PC-3 (cell line): Measurements from ENCODE around the gene CCDC80. TPM values are rescaled to one million over a fixed set of nuclear protein-coding genes. Genes with fewer than 3 reads are reported as not detected.

Experiments
- ATAC-seq: fragments of 200-7000 bp; cut with Tn5 transposase; 2 replicates; pipeline ENCODE4 v1.9.1; 2020; ENCODE audit warnings: mild to moderate bottlenecking, moderate library complexity
- BruUV-seq: library from RNA; stranded (reverse); fragments of 400-500 nt; replicated peaks from 2 replicates; lab custom pipeline; 2021; lab: Mats Ljungman, UMichigan
- CTCF ChIA-PET: fragments of 300-600 bp; sonication (Branson Sonifier 250); formaldehyde crosslinking; loops from one replicate; lab custom pipeline; 2022; ENCODE audit warnings: antibody characterized with exemption; lab: Charles Lee
- POLR2A ChIA-PET: fragments of 300-600 bp; sonication (Branson Sonifier 250); formaldehyde crosslinking; loops from one replicate; lab custom pipeline; 2022; ENCODE audit warnings: antibody characterized with exemption; ENCODE audit not compliant: unreplicated experiment; lab: Charles Lee
- DNase-seq: peaks from one replicate; pipeline ENCODE4 v3.0.0-alpha.2; 2015
- H2AFZ ChIP-seq: fragments of 300-600 bp; sonication (generic); 2 replicates; pipeline ENCODE4 v1.6.0; 2016; ENCODE audit warnings: antibody characterized with exemption, low read length
- H3F3A ChIP-seq: fragments of 300-600 bp; sonication (generic); one replicate; pipeline ENCODE4 v1.6.0; 2017; ENCODE audit warnings: antibody characterized with exemption, low read length, control low read depth, mild to moderate bottlenecking; ENCODE audit not compliant: unreplicated experiment
- H3K27ac ChIP-seq: fragments of 300-600 bp; sonication (generic); 2 replicates; pipeline ENCODE4 v1.5.1; 2016; ENCODE audit warnings: mild to moderate bottlenecking, low read length
- H3K27me3 ChIP-seq: fragments of 300-600 bp; sonication (generic); 2 replicates; pipeline ENCODE4 v1.6.1; 2016; ENCODE audit warnings: low read length, mixed read lengths
- H3K36me3 ChIP-seq: fragments of 300-600 bp; sonication (generic); 2 replicates; pipeline ENCODE4 v1.6.1; 2016; ENCODE audit warnings: low read depth, mixed run types, low read length, mixed read lengths
- H3K4me1 ChIP-seq: fragments of 300-600 bp; sonication (generic); 2 replicates; pipeline ENCODE4 v1.5.1; 2016; ENCODE audit warnings: low read length; ENCODE audit not compliant: insufficient read depth
- H3K4me2 ChIP-seq: fragments of 300-600 bp; sonication (generic); 2 replicates; pipeline ENCODE4 v1.6.0; 2016; ENCODE audit warnings: low read length
- H3K4me3 ChIP-seq: fragments of 300-600 bp; sonication (generic); 2 replicates; pipeline ENCODE4 v1.5.1; 2016; ENCODE audit warnings: mild to moderate bottlenecking, low read length, mixed read lengths
- H3K79me2 ChIP-seq: fragments of 300-600 bp; sonication (generic); 2 replicates; pipeline ENCODE4 v1.6.1; 2017; ENCODE audit warnings: low read length, mixed read lengths
- H3K9ac ChIP-seq: fragments of 300-600 bp; sonication (generic); 2 replicates; pipeline ENCODE4 v1.6.0; 2016; ENCODE audit warnings: mild to moderate bottlenecking, low read length
- H3K9me2 ChIP-seq: fragments of 300-600 bp; sonication (generic); replicated peaks from 2 replicates; pipeline ENCODE4 v1.6.1; 2016; ENCODE audit warnings: mixed run types, low read length, mixed read lengths
- H3K9me3 ChIP-seq: fragments of 300-600 bp; sonication (generic); 2 replicates; pipeline ENCODE4 v1.6.1; 2016; ENCODE audit warnings: low read length, mixed read lengths
- H4K20me1 ChIP-seq: fragments of 300-600 bp; sonication (generic); 2 replicates; pipeline ENCODE4 v1.6.1; 2016; ENCODE audit warnings: low read length, mixed read lengths
- CTCF ChIP-seq: fragments of 300-600 bp; sonication (generic); conservative IDR thresholded peaks from 2 replicates; pipeline ENCODE4 v1.5.1; 2017; ENCODE audit warnings: antibody characterized with exemption, low read depth, mild to moderate bottlenecking, low read length
- EZH2 ChIP-seq: fragments of 300-600 bp; sonication (generic); IDR thresholded peaks from one replicate; pipeline ENCODE4 v1.6.1; 2017; ENCODE audit warnings: antibody characterized with exemption, mild to moderate bottlenecking, low read length; ENCODE audit not compliant: unreplicated experiment
- EZH2phosphoT487 ChIP-seq: fragments of 300-600 bp; sonication (generic); IDR thresholded peaks from 2 replicates; pipeline ENCODE4 v1.6.1; 2018; ENCODE audit warnings: mild to moderate bottlenecking, antibody characterized with exemption, low read length, borderline replicate concordance
- intact Hi-C: fragments of 100-400 bp; cut with micrococcal nuclease; formaldehyde crosslinking; loops from 2 replicates; pipeline ENCODE4 v1.9.0; 2023
- total RNA-seq: library from RNA; depleted of rRNA; stranded (reverse); fragments of >200 nt; gene quantifications from 2 replicates; pipeline ENCODE4 v1.2.3, GENCODE V29; 2014

Gene CCDC80
- total RNA-seq, 1 experiment from 2014 or later: 17.0 TPM

- H3K79me2 ChIP-seq: no peaks in the 10 kb centered on the region
- no peak overlapping the region for H3K27ac ChIP-seq
- no peak overlapping the region for H2AFZ ChIP-seq
- TF ChIP-seq CTCF: no peak
- TF ChIP-seq EZH2: no peak
- no peak for TF ChIP-seq EZH2phosphoT487
- no peaks in the 10 kb centered on the region for H3K36me3 ChIP-seq
- no peaks in the 10 kb centered on the region for H3K4me1 ChIP-seq
- H3F3A ChIP-seq: no peaks in the 10 kb centered on the region
- H4K20me1 ChIP-seq: no peaks in the 10 kb centered on the region
- no TSS peak for BruUV-seq
- no peak overlapping the region for H3K4me3 ChIP-seq
- intact Hi-C loops: no loop called here
- no peak overlapping the region for H3K4me2 ChIP-seq
- H3K9me2 ChIP-seq: no peaks in the 10 kb centered on the region
- DNase-seq: no peak
- no peaks in the 10 kb centered on the region for H3K9me3 ChIP-seq
- ATAC-seq: no peak
- ChIA-PET POLR2A (interaction anchor here (0.7 kb wide), 1 partner anchor 70 kb away, joined by 3 read pairs; no protein-coding TSS in a partner anchor), CTCF (no interaction called here)
- H3K9ac ChIP-seq: no peak overlapping the region
- H3K27me3 ChIP-seq: no peaks in the 10 kb centered on the region
These were observed 47.7 kb downstream of the CCDC80 start for GRCh38 chr3:112593258-112593657.

GRCh38 chr3:112587336-112587735, 53.6 kb downstream of the CCDC80 start:
- no peak overlapping the region for H2AFZ ChIP-seq
- intact Hi-C loops: no loop called here
- no peak overlapping the region for H3K27ac ChIP-seq
- no peaks in the 10 kb centered on the region for H3K9me2 ChIP-seq
- H3K4me3 ChIP-seq: no peak overlapping the region
- no peak overlapping the region for H3K9ac ChIP-seq
- ATAC-seq (no peak), DNase-seq (no peak)
- ChIA-PET POLR2A (no interaction called here), CTCF (no interaction called here)
- no peaks in the 10 kb centered on the region for H3K9me3 ChIP-seq
- no peak overlapping the region for H3K4me2 ChIP-seq
- no peaks in the 10 kb centered on the region for H3F3A ChIP-seq
- no peaks in the 10 kb centered on the region for H3K4me1 ChIP-seq
- no peaks in the 10 kb centered on the region for H3K79me2 ChIP-seq
- no peaks in the 10 kb centered on the region for H3K36me3 ChIP-seq
- no peaks in the 10 kb centered on the region for H3K27me3 ChIP-seq
- no TSS peak for BruUV-seq
- TF ChIP-seq CTCF (no peak), EZH2phosphoT487 (no peak), EZH2 (no peak)
- H4K20me1 ChIP-seq: no peaks in the 10 kb centered on the region

GRCh38 chr3:112585782-112586181, 55.2 kb downstream of the CCDC80 start:
- no peak overlapping the region for H3K4me3 ChIP-seq
- TF ChIP-seq CTCF (no peak), EZH2 (no peak), EZH2phosphoT487 (no peak)
- ChIA-PET POLR2A (no interaction called here), CTCF (no interaction called here)
- DNase-seq (no peak), ATAC-seq (no peak)
- no peaks in the 10 kb centered on the region for H4K20me1 ChIP-seq
- no peaks in the 10 kb centered on the region for H3K9me2 ChIP-seq
- H3K27me3 ChIP-seq: no peaks in the 10 kb centered on the region
- H3K36me3 ChIP-seq: no peaks in the 10 kb centered on the region
- no peaks in the 10 kb centered on the region for H3F3A ChIP-seq
- H2AFZ ChIP-seq: no peak overlapping the region
- no peaks in the 10 kb centered on the region for H3K4me1 ChIP-seq
- no peak overlapping the region for H3K27ac ChIP-seq
- H3K9ac ChIP-seq: no peak overlapping the region
- no peaks in the 10 kb centered on the region for H3K79me2 ChIP-seq
- H3K4me2 ChIP-seq: no peak overlapping the region
- intact Hi-C loops: no loop called here
- BruUV-seq: no TSS peak
- H3K9me3 ChIP-seq: no peaks in the 10 kb centered on the region
